ENCODE results near the gene NRG4.
"Not testable (repeated sequence)": the region's sequence is repeated elsewhere in the genome, so short reads cannot be mapped to it uniquely, and the experiment has no call there.

The NRG4 gene

DNA sequence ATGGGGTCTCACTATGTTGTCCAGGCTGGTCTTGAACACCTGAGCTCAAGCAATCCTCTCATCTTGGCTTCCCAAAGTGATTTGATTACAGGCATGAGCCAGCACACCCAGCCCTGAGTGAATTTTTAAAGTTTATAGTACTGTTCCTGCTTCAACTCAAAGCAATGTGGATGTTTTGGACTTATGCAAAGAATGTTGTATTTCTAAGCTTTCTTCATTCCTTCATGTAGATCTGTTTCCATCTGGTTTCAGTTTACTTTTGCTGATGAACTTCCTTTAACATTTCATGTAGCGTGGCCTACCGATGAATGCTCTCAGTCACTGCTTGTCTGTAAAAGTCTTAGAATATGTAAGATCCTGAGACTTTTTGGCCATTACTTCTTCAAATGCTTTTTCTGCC, 23.2 kb downstream of the NRG4 start:
- Histone ChIP-seq H3K4me1 (ENCODE audit: control insufficient read depth, insufficient read depth, low read length) (no peaks in the 10 kb centered on the region), H3K36me3 (ENCODE audit: control insufficient read depth, insufficient read depth, low read length) (no peaks in the 10 kb centered on the region), H3K9me3 (ENCODE audit: control insufficient read depth, insufficient read depth, low read length) (no peaks in the 10 kb centered on the region), H3K27me3 (ENCODE audit: control insufficient read depth, insufficient read depth, low read length) (no peaks in the 10 kb centered on the region), H3K4me3 (ENCODE audit: low read depth, low read length) (no peak overlapping the region), H3K9ac (ENCODE audit: low read depth, low read length) (no peak overlapping the region)

DNA sequence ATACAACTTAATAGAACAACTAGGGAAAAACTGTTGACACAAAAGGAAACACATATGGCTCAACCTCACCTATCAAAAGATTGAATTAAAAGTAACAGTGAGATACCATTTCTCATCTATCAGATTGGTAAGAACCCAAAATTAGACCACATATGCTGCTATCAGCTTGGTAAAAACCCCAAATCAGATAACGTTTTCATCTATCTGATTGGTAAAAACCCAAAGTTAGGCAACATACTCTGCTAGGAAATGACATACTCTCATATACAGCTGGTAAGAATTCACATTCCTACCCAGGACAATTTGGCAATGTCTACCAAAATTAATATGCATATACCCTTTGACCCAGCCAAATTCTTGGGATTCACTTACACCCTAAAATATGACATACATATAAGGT, 26.3 kb downstream of the NRG4 start:
- H3K27me3 ChIP-seq (ENCODE audit: control insufficient read depth, insufficient read depth, low read length) = no peaks in the 10 kb centered on the region
- peaks cover 4% of the 10 kb centered on the region for H3K4me1 ChIP-seq (ENCODE audit: control insufficient read depth, insufficient read depth, low read length)
- no peaks in the 10 kb centered on the region for H3K9me3 ChIP-seq (ENCODE audit: control insufficient read depth, insufficient read depth, low read length)
- no peak overlapping the region for H3K4me3 ChIP-seq (ENCODE audit: low read depth, low read length)
- H3K36me3 ChIP-seq (ENCODE audit: control insufficient read depth, insufficient read depth, low read length) = no peaks in the 10 kb centered on the region
- no peak overlapping the region for H3K9ac ChIP-seq (ENCODE audit: low read depth, low read length)

DNA sequence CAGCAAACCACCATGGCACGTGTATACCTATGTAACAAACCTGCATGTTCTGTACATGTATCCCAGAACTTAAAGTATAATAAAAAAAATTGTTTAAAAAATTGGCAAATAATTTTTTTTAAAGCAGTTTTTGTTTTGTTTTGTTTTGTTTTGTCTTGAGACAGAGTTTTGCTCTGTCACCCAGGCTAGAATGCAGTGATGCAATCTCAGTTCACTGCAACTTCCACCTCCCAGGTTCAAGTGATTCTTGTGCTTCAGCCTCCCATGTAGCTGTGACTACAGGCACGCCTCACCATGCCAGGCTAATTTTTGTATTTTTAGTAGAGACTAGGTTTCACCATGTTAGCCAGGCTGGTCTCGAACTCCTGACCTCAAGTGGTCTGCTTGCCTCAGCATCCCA, 27.5 kb downstream of the NRG4 start:
- not testable (repeated sequence) for H3K9ac ChIP-seq (ENCODE audit: low read depth, low read length); H3K4me3 ChIP-seq (ENCODE audit: low read depth, low read length); H3K4me1 ChIP-seq (ENCODE audit: control insufficient read depth, insufficient read depth, low read length); H3K27me3 ChIP-seq (ENCODE audit: control insufficient read depth, insufficient read depth, low read length); H3K9me3 ChIP-seq (ENCODE audit: control insufficient read depth, insufficient read depth, low read length); H3K36me3 ChIP-seq (ENCODE audit: control insufficient read depth, insufficient read depth, low read length)

DNA sequence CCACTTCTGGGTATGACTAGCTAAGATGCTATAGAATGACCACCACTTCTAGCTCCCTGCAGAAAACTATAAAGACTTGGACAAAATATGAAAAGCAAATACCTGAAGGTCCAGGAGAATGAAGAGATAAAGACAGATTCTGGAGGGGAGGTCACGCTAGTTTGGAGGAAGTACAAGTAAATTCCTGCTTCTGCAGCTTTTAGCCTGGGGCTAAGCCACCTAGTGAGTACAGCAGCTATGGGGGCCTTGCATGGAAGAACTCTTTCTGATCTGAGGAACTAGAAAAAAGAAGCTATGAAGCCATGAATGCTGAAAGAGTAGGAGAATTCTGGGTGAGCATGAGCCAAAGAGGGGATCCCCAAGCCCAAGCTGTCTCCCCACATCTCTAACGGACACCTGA, 29.8 kb downstream of the NRG4 start:
- Histone ChIP-seq H3K9me3 (ENCODE audit: control insufficient read depth, insufficient read depth, low read length) (no peaks in the 10 kb centered on the region), H3K4me1 (ENCODE audit: control insufficient read depth, insufficient read depth, low read length) (peaks cover 4% of the 10 kb centered on the region), H3K9ac (ENCODE audit: low read depth, low read length) (no peak overlapping the region), H3K36me3 (ENCODE audit: control insufficient read depth, insufficient read depth, low read length) (no peaks in the 10 kb centered on the region), H3K4me3 (ENCODE audit: low read depth, low read length) (no peak overlapping the region), H3K27me3 (ENCODE audit: control insufficient read depth, insufficient read depth, low read length) (no peaks in the 10 kb centered on the region)

DNA sequence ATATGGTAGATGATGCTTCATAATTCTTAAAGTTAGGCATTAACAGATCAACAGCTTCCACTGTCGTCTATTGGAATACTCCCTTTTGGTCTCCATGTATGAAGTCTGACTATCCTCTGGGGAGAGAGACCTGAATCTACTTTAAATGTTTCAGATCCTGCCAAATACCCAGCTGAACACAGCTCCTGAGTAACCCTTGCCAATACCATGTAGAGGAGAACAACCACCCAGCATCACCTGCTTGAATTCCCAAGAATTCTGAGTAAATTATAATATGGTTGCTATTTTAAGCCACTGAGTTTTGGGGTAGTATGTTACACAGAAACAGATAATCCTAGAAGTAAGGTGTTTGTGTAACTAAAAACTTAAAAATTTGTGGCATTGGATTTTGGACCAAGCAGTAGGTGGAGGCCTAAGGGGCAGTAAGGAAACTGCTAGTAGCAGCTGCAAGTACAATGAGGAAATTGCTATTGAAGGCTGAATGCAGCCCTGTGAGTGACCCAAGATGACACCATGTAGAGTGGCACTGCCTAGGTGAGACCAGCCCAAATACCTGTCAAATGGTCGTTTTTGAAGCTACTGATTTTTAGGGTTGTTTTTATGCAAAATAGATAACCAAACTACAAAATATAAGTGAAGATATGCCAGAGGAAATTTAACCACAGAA, 30.9 kb downstream of the NRG4 start:
- H3K36me3 ChIP-seq (ENCODE audit: control insufficient read depth, insufficient read depth, low read length) = no peaks in the 10 kb centered on the region
- H3K4me1 ChIP-seq (ENCODE audit: control insufficient read depth, insufficient read depth, low read length) = peaks cover 4% of the 10 kb centered on the region
- H3K4me3 ChIP-seq (ENCODE audit: low read depth, low read length) = no peak overlapping the region
- H3K9me3 ChIP-seq (ENCODE audit: control insufficient read depth, insufficient read depth, low read length) = no peaks in the 10 kb centered on the region
- H3K27me3 ChIP-seq (ENCODE audit: control insufficient read depth, insufficient read depth, low read length) = no peaks in the 10 kb centered on the region
- no peak overlapping the region for H3K9ac ChIP-seq (ENCODE audit: low read depth, low read length)

DNA sequence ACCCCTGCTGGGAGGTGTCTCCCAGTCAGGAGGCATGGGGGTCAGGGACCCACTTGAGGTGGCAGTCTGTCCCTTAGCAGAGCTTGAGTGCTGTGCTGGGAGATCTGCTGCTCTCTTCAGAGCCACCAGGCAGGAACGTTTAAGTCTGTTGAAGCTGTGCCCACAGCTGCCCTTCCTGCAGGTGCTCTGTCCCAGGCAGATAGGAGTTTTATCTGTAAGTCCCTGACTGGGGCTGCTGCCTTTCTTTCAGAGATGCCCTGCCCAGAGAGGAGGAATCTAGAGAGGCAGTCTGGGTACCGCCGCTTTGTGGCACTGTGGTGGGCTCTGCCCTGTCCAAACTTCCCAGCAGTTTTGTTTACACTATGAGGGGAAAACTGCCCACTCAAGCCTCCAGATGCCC, 35.5 kb downstream of the NRG4 start:
- not testable (repeated sequence) for H3K9me3 ChIP-seq (ENCODE audit: control insufficient read depth, insufficient read depth, low read length); H3K4me1 ChIP-seq (ENCODE audit: control insufficient read depth, insufficient read depth, low read length); H3K9ac ChIP-seq (ENCODE audit: low read depth, low read length); H3K36me3 ChIP-seq (ENCODE audit: control insufficient read depth, insufficient read depth, low read length); H3K4me3 ChIP-seq (ENCODE audit: low read depth, low read length); H3K27me3 ChIP-seq (ENCODE audit: control insufficient read depth, insufficient read depth, low read length)

DNA sequence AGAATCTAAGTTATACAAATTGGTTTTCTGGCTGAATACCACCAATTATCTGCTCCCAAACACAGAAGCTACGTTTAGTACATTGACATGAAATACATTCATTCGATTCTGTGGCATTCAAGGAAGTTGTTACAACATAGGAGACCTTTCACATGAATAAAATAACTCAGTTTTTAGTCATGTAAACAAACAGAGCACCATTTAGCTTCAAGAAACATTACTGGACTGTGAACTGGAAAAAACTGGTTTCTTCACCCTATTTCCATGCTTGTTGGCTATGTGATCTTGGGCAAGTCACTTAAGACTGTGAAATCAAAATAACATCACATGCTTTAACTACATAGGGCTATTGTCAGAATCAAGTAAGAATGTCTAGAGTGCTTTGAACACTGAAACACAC, 46.2 kb downstream of the NRG4 start:
- Histone ChIP-seq H3K4me1 (ENCODE audit: control insufficient read depth, insufficient read depth, low read length) (no peaks in the 10 kb centered on the region), H3K9ac (ENCODE audit: low read depth, low read length) (no peak overlapping the region), H3K4me3 (ENCODE audit: low read depth, low read length) (no peak overlapping the region), H3K9me3 (ENCODE audit: control insufficient read depth, insufficient read depth, low read length) (no peaks in the 10 kb centered on the region), H3K36me3 (ENCODE audit: control insufficient read depth, insufficient read depth, low read length) (no peaks in the 10 kb centered on the region), H3K27me3 (ENCODE audit: control insufficient read depth, insufficient read depth, low read length) (no peaks in the 10 kb centered on the region)

DNA sequence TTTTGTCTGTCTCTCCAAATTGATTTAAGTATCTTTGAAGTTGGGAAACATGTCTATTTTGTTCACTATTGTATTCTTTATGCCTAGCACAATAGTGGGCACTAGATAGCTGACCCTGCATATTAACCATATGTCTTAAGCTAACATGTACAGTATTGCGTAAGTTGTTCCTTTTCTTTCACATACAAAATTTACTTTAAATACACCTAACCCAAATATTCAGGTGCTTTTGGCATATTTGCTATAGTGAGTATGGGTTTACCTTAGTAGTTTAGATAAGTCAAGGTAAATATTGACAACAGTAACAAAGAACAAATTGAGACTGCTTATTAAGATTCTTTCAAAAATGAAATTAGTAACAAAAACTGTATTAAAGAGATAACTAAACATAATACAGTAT, 50.9 kb downstream of the NRG4 start:
- no peaks in the 10 kb centered on the region for H3K9me3 ChIP-seq (ENCODE audit: control insufficient read depth, insufficient read depth, low read length)
- no peaks in the 10 kb centered on the region for H3K36me3 ChIP-seq (ENCODE audit: control insufficient read depth, insufficient read depth, low read length)
- H3K27me3 ChIP-seq (ENCODE audit: control insufficient read depth, insufficient read depth, low read length) = no peaks in the 10 kb centered on the region
- no peaks in the 10 kb centered on the region for H3K4me1 ChIP-seq (ENCODE audit: control insufficient read depth, insufficient read depth, low read length)
- no peak overlapping the region for H3K9ac ChIP-seq (ENCODE audit: low read depth, low read length)
- no peak overlapping the region for H3K4me3 ChIP-seq (ENCODE audit: low read depth, low read length)

DNA sequence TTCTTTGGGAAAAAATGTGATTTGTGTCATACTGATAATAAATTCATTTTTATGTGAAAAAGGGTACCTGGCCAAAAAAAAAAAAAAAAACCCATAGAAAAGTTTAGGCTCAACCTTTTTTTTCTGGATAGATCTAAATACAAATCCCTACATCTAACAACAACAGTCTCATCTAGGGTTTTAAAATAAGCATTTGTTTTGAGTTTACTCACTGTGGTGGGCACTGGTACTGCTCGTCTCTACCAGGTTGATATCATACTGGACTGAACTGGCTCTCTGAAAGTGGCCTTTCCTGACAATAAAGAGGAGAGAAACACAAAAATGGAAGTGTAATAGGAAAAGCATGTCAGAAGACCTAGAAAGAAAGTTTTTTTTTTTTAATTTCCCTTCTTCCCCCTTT, 56.5 kb downstream of the NRG4 start:
- Histone ChIP-seq H3K27me3 (ENCODE audit: control insufficient read depth, insufficient read depth, low read length) (no peaks in the 10 kb centered on the region), H3K9ac (ENCODE audit: low read depth, low read length) (no peak overlapping the region), H3K9me3 (ENCODE audit: control insufficient read depth, insufficient read depth, low read length) (no peaks in the 10 kb centered on the region), H3K36me3 (ENCODE audit: control insufficient read depth, insufficient read depth, low read length) (no peaks in the 10 kb centered on the region), H3K4me1 (ENCODE audit: control insufficient read depth, insufficient read depth, low read length) (no peaks in the 10 kb centered on the region), H3K4me3 (ENCODE audit: low read depth, low read length) (no peak overlapping the region)

DNA sequence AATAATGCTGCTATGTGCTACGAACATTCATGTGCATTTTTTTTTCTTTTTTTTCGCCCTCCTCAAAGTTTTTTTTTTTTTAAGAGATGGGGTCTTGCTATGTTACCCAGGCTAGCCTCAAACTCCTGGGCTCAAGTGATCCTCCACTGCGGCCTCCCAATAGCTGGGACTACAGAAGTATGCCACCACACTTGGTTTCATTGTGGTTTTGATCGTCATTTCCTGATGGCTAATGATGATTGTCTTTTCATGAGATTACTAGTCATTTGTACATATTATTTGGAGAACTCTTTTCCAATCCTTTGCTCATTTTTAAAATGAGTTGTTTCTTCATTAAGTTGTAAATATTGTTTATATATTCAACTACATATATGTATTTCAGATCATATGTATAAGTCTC, 59.7 kb downstream of the NRG4 start:
- H3K36me3 ChIP-seq (ENCODE audit: control insufficient read depth, insufficient read depth, low read length) = no peaks in the 10 kb centered on the region
- no peak overlapping the region for H3K4me3 ChIP-seq (ENCODE audit: low read depth, low read length)
- no peak overlapping the region for H3K9ac ChIP-seq (ENCODE audit: low read depth, low read length)
- no peaks in the 10 kb centered on the region for H3K27me3 ChIP-seq (ENCODE audit: control insufficient read depth, insufficient read depth, low read length)
- no peaks in the 10 kb centered on the region for H3K4me1 ChIP-seq (ENCODE audit: control insufficient read depth, insufficient read depth, low read length)
- no peaks in the 10 kb centered on the region for H3K9me3 ChIP-seq (ENCODE audit: control insufficient read depth, insufficient read depth, low read length)

DNA sequence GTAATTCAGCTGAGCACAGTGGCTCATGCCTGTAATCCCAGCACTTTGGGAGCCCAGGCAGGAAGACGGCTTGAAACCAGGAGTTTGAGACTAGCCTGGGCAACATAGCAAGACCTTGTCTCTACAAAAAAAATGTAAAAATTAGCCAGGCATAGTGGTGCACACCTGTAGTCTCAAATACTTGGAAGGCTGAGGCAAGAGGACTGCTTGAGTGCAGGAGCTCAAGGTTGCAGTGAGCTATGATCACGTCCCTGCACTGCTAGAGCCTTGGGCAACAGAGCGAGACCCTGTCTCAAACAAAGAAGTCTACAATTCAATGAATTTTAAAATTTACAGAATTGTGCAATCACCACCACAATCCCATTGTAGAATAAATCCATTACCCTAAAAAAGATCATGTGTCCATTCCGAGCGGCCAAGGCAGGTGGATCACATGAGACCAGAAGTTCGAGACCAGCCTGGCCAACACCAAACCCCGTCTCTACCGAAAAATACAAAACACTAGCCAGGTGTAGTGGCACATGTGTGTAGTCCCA, 63.4 kb downstream of the NRG4 start:
- Histone ChIP-seq H3K9ac (ENCODE audit: low read depth, low read length) (no peak overlapping the region), H3K9me3 (ENCODE audit: control insufficient read depth, insufficient read depth, low read length) (no peaks in the 10 kb centered on the region), H3K4me3 (ENCODE audit: low read depth, low read length) (no peak overlapping the region), H3K36me3 (ENCODE audit: control insufficient read depth, insufficient read depth, low read length) (no peaks in the 10 kb centered on the region), H3K27me3 (ENCODE audit: control insufficient read depth, insufficient read depth, low read length) (no peaks in the 10 kb centered on the region), H3K4me1 (ENCODE audit: control insufficient read depth, insufficient read depth, low read length) (no peaks in the 10 kb centered on the region)

DNA sequence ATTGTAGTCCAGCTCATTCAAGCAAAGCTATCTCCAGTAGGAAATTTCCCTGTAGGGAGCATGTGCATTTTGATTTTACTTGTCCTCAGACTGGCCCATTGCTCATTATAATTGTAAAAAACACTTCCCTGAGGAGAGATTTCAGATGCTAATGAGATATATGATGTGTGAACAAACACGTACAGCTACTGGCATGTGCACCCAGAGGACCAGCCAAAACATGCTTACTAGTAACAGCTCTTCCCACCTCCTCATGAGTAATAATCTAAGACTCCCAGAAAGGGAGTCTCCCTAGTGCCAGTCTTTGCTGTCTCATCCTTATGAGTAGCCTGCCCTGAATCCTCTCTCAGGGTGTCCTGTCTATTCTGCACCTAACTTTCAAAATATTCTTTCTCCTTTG, 65.1 kb downstream of the NRG4 start:
- no peaks in the 10 kb centered on the region for H3K4me1 ChIP-seq (ENCODE audit: control insufficient read depth, insufficient read depth, low read length)
- H3K9ac ChIP-seq (ENCODE audit: low read depth, low read length) = no peak overlapping the region
- no peaks in the 10 kb centered on the region for H3K27me3 ChIP-seq (ENCODE audit: control insufficient read depth, insufficient read depth, low read length)
- H3K9me3 ChIP-seq (ENCODE audit: control insufficient read depth, insufficient read depth, low read length) = no peaks in the 10 kb centered on the region
- H3K4me3 ChIP-seq (ENCODE audit: low read depth, low read length) = no peak overlapping the region
- H3K36me3 ChIP-seq (ENCODE audit: control insufficient read depth, insufficient read depth, low read length) = no peaks in the 10 kb centered on the region
